GM12873 (cell line): Measurements from ENCODE around the gene SUPT6H.

Experiments used
- TF ChIP-seq, protein P1 (sequence below): IDR thresholded peaks from 2 replicates; pipeline ENCODE4 v1.5.1; 2012; ENCODE audit warnings: low read depth, mild to moderate bottlenecking, moderate library complexity, low read length, control low read depth; ENCODE audit not compliant: insufficient read depth; ENCODE audit errors: missing control alignments

SUPT6H gene

DNA sequence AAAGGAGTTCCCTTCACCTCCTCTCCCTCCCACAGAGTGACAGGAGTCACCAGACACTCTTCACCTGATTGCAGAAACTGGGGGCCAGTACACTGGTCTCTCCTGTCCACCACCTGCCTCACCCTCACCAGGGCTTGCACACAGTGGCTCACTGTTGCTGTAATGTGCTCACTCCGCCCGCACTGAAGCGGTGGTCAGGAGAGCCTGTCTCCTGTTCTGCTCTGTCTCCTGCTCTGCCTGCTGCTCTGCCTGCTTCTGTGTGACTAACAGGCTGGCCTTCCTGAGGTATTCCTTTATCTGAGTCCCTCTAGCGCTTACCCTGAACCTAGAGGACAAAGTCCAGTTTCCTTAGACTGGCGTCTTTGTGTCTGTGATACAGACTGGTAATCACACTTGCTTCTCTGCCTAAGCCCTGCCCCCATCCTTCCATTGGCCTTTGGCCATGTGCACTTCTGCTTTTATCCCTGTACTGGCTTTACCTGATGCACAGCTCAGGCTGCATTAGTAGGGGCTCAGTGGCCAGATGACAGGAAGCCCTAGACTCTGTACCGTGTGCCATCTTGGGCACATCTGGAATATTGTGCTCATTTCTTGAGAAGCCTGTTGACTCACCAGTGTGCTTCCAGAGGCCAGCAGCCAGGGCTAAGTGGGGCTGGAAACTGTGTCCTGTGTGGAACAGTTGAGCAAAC is 36.4 kb downstream of the SUPT6H start:
- TF ChIP-seq, protein P1, sequence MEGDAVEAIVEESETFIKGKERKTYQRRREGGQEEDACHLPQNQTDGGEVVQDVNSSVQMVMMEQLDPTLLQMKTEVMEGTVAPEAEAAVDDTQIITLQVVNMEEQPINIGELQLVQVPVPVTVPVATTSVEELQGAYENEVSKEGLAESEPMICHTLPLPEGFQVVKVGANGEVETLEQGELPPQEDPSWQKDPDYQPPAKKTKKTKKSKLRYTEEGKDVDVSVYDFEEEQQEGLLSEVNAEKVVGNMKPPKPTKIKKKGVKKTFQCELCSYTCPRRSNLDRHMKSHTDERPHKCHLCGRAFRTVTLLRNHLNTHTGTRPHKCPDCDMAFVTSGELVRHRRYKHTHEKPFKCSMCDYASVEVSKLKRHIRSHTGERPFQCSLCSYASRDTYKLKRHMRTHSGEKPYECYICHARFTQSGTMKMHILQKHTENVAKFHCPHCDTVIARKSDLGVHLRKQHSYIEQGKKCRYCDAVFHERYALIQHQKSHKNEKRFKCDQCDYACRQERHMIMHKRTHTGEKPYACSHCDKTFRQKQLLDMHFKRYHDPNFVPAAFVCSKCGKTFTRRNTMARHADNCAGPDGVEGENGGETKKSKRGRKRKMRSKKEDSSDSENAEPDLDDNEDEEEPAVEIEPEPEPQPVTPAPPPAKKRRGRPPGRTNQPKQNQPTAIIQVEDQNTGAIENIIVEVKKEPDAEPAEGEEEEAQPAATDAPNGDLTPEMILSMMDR, result no peak

GRCh38 chr17:28700278-28700677 is 38.3 kb downstream of the SUPT6H start:
- TF ChIP-seq, protein P1, result no peak

DNA sequence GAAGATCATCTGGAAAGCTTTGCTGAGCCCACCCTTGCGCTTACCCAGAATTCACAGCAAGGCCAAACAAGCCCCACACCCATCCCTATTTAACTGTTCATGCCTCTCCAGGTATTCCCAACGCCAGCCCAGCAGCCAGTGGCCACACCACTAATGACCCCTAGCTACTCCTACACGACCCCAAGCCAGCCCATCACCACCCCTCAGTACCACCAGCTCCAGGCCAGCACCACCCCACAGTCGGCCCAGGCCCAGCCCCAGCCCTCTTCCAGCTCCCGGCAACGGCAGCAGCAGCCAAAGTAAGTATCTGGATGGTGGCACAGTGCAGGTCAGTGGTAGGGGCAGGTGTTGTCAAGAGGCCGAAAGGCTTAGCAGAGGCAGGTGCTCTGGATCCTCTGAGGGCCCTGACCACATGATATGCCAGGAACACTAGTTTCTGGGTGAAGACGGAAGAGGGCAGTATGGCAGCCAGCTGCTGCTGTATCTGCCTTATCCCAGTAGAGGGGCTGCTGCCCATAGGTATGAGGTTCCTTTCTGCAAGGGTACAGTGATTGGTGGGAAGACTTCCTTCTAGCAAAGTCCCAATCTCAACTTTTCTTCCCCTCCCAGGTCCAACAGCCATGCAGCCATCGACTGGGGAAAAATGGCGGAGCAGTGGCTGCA is 39.0 kb downstream of the SUPT6H start:
- TF ChIP-seq, protein P1, result no peak

DNA sequence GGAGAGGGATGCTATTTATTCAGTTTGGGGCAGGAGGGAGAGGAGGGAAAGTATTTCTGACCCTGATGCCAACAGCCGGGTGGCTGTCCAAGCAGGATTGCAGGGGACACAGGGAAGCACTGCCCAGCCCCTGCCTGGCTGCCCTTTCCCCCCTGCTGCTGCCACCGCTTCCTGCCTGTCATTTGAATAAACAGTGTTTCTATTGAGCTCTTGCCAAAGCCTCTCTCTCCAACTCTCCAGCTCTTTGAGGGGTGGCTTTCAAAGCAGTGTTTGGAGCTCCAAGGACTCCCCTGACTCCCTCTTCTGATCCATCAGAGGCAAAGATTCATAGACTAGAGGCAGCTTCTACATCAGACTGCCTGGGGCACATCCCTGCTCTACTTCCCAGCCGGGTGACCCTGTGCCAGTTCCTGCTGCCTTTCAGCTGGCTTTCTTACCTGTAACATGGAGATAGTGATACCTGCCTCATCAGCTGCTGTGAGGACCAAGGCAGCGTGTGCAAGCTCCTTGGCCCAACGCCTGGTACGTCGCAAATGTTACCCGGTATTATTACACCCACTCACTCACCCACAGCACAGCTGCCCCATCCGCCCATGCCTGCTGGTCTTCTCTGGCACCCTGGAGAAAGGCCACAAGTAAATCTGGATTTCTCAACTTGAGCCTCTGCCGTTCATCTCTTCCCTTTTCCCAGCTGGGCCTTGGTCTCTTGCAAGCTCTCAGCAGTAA is 40.2 kb downstream of the SUPT6H start:
- TF ChIP-seq, protein P1, result no peak

DNA sequence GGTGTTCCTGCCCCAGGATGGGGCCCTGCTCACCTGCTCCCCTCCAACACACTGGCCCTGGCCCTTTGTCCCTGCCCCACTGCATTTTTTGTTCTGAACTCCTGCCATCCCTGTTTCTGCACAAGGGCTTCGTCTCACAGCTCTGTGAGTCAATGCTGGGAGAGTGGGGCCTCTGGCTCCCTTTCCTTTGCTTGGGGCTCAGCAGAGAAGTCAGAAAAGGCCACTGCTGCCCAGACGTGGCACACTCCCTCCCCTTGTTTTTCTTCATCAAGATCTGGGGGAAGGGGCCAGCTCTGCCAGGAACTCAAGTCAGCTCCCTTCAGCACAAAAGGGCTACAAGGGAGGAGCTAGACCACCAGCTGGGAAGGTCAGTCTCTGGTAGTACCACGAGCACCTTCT is 40.7 kb downstream of the SUPT6H start:
- TF ChIP-seq, protein P1, result no peak

DNA sequence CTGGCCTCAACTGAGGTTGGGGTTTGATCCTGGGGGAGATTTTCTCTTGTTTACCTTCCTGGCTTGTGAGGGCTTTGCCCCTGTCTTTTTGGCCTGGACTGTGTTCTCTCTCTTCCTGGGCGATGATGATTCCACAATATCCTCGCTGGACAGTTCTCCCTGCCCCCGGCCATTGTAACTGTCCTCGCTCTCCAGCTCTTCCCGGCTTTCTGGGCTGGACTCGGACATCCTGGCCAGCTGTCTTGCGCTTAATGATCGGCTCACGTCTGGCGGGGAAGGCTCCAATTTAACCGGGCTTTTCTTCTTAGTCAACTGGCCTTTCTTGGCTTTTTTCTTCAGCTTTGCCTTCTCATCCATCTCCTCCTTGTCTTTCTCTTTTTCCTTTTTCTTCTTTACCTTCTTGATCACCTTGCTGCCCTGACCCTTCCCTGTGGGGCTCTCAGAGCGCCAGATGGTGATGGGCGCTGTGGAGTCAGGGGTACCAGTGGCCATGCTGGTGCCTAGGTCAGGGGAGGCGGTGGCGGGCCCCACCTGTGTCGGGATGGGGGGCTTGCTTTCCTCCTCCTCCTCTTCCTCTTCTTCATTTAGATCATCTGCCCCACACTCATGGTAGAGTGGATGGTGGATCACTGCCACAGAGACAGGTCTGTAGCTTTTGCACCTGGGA is 41.7 kb downstream of the SUPT6H start:
- TF ChIP-seq, protein P1, result no peak

DNA sequence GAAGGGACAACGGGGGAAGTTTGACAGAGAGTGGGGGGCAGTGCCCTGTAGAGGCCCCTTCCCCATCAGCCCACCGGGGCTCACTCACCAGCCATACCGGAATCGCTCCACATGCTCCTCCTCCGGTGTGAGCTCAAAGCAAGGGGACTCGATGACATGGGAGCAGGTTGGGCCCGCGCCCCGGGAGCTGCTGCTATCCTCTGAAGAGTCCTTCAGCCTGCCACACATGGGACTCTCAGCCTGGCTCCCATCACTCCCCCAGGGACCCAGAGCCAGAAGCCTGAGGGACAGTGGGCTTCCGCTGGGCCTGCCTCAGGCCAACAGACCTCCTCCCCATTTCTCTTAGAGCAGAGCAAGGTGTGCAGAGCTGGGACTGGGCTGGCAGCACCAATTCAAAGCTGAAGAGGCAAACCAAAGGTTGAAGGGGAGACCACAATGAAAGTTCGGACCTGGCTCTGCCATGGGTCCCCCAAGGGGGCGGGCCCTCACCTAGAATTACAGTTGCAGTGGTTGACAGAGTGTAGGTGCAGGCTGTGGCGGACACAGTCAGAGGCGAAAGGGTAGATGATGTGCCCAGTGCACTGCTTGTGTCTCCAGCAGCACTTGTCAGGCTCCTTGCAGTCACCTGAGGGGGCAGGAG is 42.3 kb downstream of the SUPT6H start:
- TF ChIP-seq, protein P1, result no peak
